IPS-18a (cell line): Measurements from ENCODE around the gene ANO1.

Experiments used
- H3K27ac ChIP-seq: one replicate; pipeline ENCODE4 v1.5.1; 2013; ENCODE audit warnings: low read length
- H3K27me3 ChIP-seq: one replicate; pipeline ENCODE4 v1.6.1; 2013; ENCODE audit warnings: mild to moderate bottlenecking, low read length; ENCODE audit not compliant: control insufficient read depth, insufficient read depth
- H3K36me3 ChIP-seq: one replicate; pipeline ENCODE4 v1.6.1; 2013; ENCODE audit warnings: low read depth, low read length; ENCODE audit not compliant: control insufficient read depth
- H3K4me1 ChIP-seq: one replicate; pipeline ENCODE4 v1.6.1; 2013; ENCODE audit warnings: low read depth, low read length; ENCODE audit not compliant: control insufficient read depth
- H3K4me3 ChIP-seq: one replicate; pipeline ENCODE4 v1.5.1; 2013; ENCODE audit warnings: low read length
- H3K9ac ChIP-seq: one replicate; pipeline ENCODE4 v1.6.1; 2013; ENCODE audit warnings: mild to moderate bottlenecking, low read length, moderate library complexity
- H3K9me3 ChIP-seq: one replicate; pipeline ENCODE4 v1.6.1; 2013; ENCODE audit warnings: low read depth, low read length; ENCODE audit not compliant: control insufficient read depth

ANO1 gene

GRCh38 chr11:70067036-70067435 is 11.1 kb upstream of the ANO1 start:
- Histone ChIP-seq H3K4me3 (no peak overlapping the region), H3K36me3 (no peaks in the 10 kb centered on the region), H3K9me3 (no peaks in the 10 kb centered on the region), H3K4me1 (peaks cover 16% of the 10 kb centered on the region), H3K9ac (no peak overlapping the region), H3K27me3 (peaks cover 19% of the 10 kb centered on the region), H3K27ac (no peak overlapping the region)

GRCh38 chr11:70067591-70068341 is 10.4 kb upstream of the ANO1 start:
- Histone ChIP-seq H3K9ac (no peak overlapping the region), H3K36me3 (no peaks in the 10 kb centered on the region), H3K27ac (no peak overlapping the region), H3K4me3 (no peak overlapping the region), H3K27me3 (peaks cover 27% of the 10 kb centered on the region), H3K9me3 (no peaks in the 10 kb centered on the region), H3K4me1 (peaks cover 23% of the 10 kb centered on the region)

- Histone ChIP-seq H3K27ac (no peak overlapping the region), H3K27me3 (peaks cover 32% of the 10 kb centered on the region), H3K4me3 (no peak overlapping the region), H3K9ac (no peak overlapping the region), H3K9me3 (no peaks in the 10 kb centered on the region), H3K36me3 (no peaks in the 10 kb centered on the region), H3K4me1 (peaks cover 29% of the 10 kb centered on the region)
Measured at GRCh38 chr11:70068345-70068744, 9.8 kb upstream of the ANO1 start.

- H3K27ac ChIP-seq: no peak overlapping the region
- peaks cover 38% of the 10 kb centered on the region for H3K27me3 ChIP-seq
- H3K9me3 ChIP-seq: no peaks in the 10 kb centered on the region
- H3K9ac ChIP-seq: no peak overlapping the region
- no peaks in the 10 kb centered on the region for H3K36me3 ChIP-seq
- H3K4me3 ChIP-seq: no peak overlapping the region
- peaks cover 32% of the 10 kb centered on the region for H3K4me1 ChIP-seq
Measured at GRCh38 chr11:70068950-70069349, 9.2 kb upstream of the ANO1 start.

GRCh38 chr11:70070706-70071105 is 7.4 kb upstream of the ANO1 start:
- H3K27me3 ChIP-seq: peaks cover 56% of the 10 kb centered on the region
- no peak overlapping the region for H3K4me3 ChIP-seq
- no peaks in the 10 kb centered on the region for H3K9me3 ChIP-seq
- peaks cover 34% of the 10 kb centered on the region for H3K4me1 ChIP-seq
- H3K36me3 ChIP-seq: no peaks in the 10 kb centered on the region
- H3K27ac ChIP-seq: no peak overlapping the region
- H3K9ac ChIP-seq: no peak overlapping the region

- Histone ChIP-seq H3K27me3 (peaks cover 69% of the 10 kb centered on the region), H3K27ac (no peak overlapping the region), H3K4me1 (peaks cover 34% of the 10 kb centered on the region), H3K9ac (no peak overlapping the region), H3K36me3 (no peaks in the 10 kb centered on the region), H3K4me3 (no peak overlapping the region), H3K9me3 (no peaks in the 10 kb centered on the region)
Measured at GRCh38 chr11:70071996-70072395, 6.1 kb upstream of the ANO1 start.

GRCh38 chr11:70072461-70072860 is 5.7 kb upstream of the ANO1 start:
- peak overlapping the region; percentile 3 for H3K4me3 ChIP-seq
- H3K4me1 ChIP-seq: peaks cover 34% of the 10 kb centered on the region
- peaks cover 74% of the 10 kb centered on the region for H3K27me3 ChIP-seq
- H3K27ac ChIP-seq: no peak overlapping the region
- H3K9ac ChIP-seq: no peak overlapping the region
- H3K36me3 ChIP-seq: no peaks in the 10 kb centered on the region
- H3K9me3 ChIP-seq: no peaks in the 10 kb centered on the region

GRCh38 chr11:70072861-70073755 is 5.0 kb upstream of the ANO1 start:
- no peak overlapping the region for H3K9ac ChIP-seq
- H3K4me3 ChIP-seq: peak overlapping the region; percentile 3
- H3K27ac ChIP-seq: no peak overlapping the region
- H3K4me1 ChIP-seq: peaks cover 28% of the 10 kb centered on the region
- peaks cover 80% of the 10 kb centered on the region for H3K27me3 ChIP-seq
- no peaks in the 10 kb centered on the region for H3K9me3 ChIP-seq
- no peaks in the 10 kb centered on the region for H3K36me3 ChIP-seq

- Histone ChIP-seq H3K27me3 (peaks cover 84% of the 10 kb centered on the region), H3K9ac (no peak overlapping the region), H3K9me3 (no peaks in the 10 kb centered on the region), H3K36me3 (no peaks in the 10 kb centered on the region), H3K4me3 (peak overlapping the region; percentile 3), H3K27ac (no peak overlapping the region), H3K4me1 (peaks cover 21% of the 10 kb centered on the region)
Measured at GRCh38 chr11:70073871-70074371, 4.2 kb upstream of the ANO1 start.

GRCh38 chr11:70074746-70075145 is 3.4 kb upstream of the ANO1 start:
- Histone ChIP-seq H3K27me3 (peaks cover 86% of the 10 kb centered on the region), H3K36me3 (no peaks in the 10 kb centered on the region), H3K9ac (no peak overlapping the region), H3K4me1 (peaks cover 21% of the 10 kb centered on the region), H3K27ac (no peak overlapping the region), H3K4me3 (no peak overlapping the region), H3K9me3 (no peaks in the 10 kb centered on the region)

- Histone ChIP-seq H3K4me3 (no peak overlapping the region), H3K27ac (no peak overlapping the region), H3K27me3 (peaks cover 97% of the 10 kb centered on the region), H3K4me1 (peaks cover 21% of the 10 kb centered on the region), H3K36me3 (no peaks in the 10 kb centered on the region), H3K9me3 (no peaks in the 10 kb centered on the region), H3K9ac (no peak overlapping the region)
Measured at GRCh38 chr11:70075836-70076235, 2.3 kb upstream of the ANO1 start.
